ENCODE data around the gene PRKCH. TPM values are rescaled to one million over a fixed set of nuclear protein-coding genes. Genes with fewer than 3 reads are reported as not detected.

PRKCH gene
- total RNA-seq, 5 donors from 2014 or later (not counting 1 experiment from before 2014, with no cell fraction given) = 267 to 436 (median 326) TPM

DNA sequence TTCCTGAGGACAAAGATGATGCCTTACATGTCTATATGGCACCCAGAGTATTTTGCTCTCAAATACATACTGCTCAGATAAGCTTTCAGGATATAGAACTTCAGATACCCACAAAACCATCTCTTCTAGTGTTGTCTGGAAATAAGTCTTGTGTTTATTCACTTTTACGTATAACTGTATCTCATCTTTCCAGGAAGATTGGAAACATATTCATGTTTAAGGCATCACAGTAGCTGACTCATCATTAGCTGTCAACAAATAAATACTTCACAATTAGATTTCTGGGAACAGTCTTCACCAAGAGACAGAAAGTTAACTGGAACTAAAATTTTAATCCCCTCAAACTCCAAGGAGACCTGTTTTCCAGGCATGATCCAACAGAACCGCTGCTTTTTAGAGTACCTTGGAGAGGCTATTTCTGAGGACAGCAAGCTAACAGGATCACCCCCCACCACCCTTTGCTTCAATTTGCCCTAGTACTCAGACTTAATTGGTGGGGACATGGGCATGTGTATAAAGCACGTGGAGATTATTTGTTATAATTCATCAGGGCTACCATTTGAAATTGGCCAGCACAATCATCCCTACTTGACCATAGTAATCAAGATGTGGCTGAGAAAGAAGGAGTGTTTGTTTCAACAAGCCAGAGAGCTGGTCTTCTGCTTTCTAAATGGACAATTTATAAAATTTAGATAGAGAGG is 244.6 kb downstream of the PRKCH start:
- Histone ChIP-seq H3K9me3 (no peaks in the 10 kb centered on the region), H3K27ac (ENCODE audit: low read length) (no peak overlapping the region), H3K4me3 (ENCODE audit: control insufficient read depth in 1 of 2, extremely low read depth in 1 of 2, low read length in 1 of 2) (no peak overlapping the region), H3K36me3 (ENCODE audit: control insufficient read depth in 2 of 2, extremely low read depth in 1 of 2, insufficient read depth in 1 of 2, low read length in 1 of 2) (no peaks in the 10 kb centered on the region), H3K4me1 (ENCODE audit: control insufficient read depth in 1 of 2, extremely low read depth in 1 of 2, insufficient read depth in 2 of 2, low read length in 2 of 2) (peaks cover 25 to 34% of the 10 kb centered on the region in 2 experiments), H3K27me3 (replicated peaks in 1 of 2; ENCODE audit: control insufficient read depth in 2 of 2, extremely low read depth in 1 of 2, insufficient read depth in 2 of 2, low read length in 1 of 2) (no peaks in the 10 kb centered on the region)
- DNase-seq (no peak), ATAC-seq (replicated peaks in 1 of 4) (no peak)
- Mint-ChIP-seq H3K36me3 (no peaks in the 10 kb centered on the region), H3K4me3 (no peak overlapping the region), H3K27ac (no peak overlapping the region), H3K27me3 (peaks cover 0 to 3% of the 10 kb centered on the region in 2 donors), H3K9me3 (no peaks in the 10 kb centered on the region), H3K4me1 (peaks cover 37 to 58% (median 56%) of the 10 kb centered on the region in 3 donors)
- ChIA-PET POLR2A (no interaction called here), CTCF (interaction anchor here in 1 of 2 donors (0.6 kb wide), 1 partner anchor 19 kb away, joined by 4 read pairs; no protein-coding TSS in a partner anchor)
- no CpG with 5 or more reads among the region's 3 CpGs for WGBS (ENCODE audit: insufficient coverage)

DNA sequence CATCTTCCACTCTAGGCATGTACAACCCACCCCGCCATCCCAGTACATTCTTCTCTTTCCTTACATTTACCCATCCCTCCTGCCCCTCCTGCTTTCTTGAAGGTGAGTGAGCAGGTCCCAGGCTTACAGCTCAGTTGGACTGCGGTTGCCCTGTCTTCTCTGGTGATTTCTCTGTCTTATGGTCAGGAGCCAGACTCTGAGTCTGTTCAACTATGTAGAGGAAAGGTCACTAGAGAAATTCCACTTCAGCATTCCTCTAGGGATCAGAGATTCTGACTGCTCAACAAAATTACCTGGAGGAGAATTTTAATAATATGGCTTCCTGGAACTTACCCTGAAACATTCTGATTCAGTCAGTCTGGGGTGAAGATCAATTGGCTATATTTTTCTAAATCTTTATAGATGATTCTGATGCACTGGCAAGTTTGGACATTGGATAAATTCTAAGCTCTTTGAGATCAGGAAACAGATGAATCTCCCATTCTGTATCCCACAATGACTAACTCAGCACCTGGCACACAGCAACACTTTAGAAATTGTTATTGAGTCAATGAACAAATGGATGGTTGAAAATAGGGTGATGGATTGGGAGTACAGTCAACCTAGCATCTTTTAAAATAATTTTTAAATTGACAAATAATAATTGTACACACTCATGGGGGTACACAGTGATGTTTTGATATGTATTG is 245.3 kb downstream of the PRKCH start:
- peaks cover 42 to 63% (median 57%) of the 10 kb centered on the region in 3 donors for H3K4me1 Mint-ChIP-seq
- ATAC-seq (replicated peaks in 1 of 4) = no peak
- POLR2A ChIA-PET = interaction anchor here in 1 of 2 donors (0.6 kb wide), 1 partner anchor 8 kb away, joined by 3 read pairs; no protein-coding TSS in a partner anchor

DNA sequence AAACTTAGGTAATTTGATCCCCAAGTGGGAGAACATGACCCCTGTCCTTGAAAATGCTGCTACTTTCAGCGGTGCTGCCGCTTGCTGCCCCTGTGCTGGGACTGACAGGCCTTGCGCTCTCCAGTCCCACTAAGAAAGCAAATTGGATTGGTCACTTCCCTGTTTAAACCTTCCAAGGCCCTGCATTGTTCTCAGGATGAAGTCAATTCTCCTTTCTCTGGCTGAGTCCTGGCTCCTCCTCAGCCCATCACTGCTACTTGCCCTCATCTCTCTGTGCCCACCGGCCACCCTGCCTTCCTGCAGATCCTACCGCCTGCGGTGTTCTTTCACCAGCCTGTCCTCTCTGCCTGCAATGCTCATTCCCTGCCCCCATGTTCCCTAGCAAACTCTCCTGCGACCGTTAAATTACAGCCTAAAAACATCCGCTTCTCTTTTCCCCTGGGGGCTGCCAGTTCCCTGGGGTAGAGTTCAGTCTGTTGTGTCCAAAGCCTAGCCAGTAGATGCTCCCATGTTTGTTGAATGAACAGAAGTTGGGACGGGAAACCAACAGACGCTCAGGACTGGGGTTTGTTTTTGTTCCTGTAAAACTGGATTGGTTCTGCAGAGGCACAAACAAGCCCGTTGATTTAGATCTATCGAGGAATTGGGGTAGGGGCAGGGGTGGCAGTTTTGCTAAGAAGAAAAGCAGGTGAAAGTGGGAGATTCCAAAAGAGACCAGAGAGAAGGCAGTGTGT is 246.6 kb downstream of the PRKCH start:
- Mint-ChIP-seq H3K27me3 (peaks cover 0 to 3% of the 10 kb centered on the region in 2 donors), H3K9me3 (no peaks in the 10 kb centered on the region), H3K36me3 (no peaks in the 10 kb centered on the region), H3K27ac (peak overlapping the region; percentile 45 to 75), H3K4me3 (peak overlapping the region; percentile 52 to 79 (median 72)), H3K4me1 (peaks cover 47 to 60% (median 52%) of the 10 kb centered on the region in 3 donors)
- Histone ChIP-seq H3K36me3 (ENCODE audit: control insufficient read depth in 2 of 2, extremely low read depth in 1 of 2, insufficient read depth in 1 of 2, low read length in 1 of 2) (no peaks in the 10 kb centered on the region), H3K4me1 (ENCODE audit: control insufficient read depth in 1 of 2, extremely low read depth in 1 of 2, insufficient read depth in 2 of 2, low read length in 2 of 2) (peaks cover 30 to 31% of the 10 kb centered on the region in 2 experiments), H3K27ac (ENCODE audit: low read length) (no peak overlapping the region), H3K4me3 (ENCODE audit: control insufficient read depth in 1 of 2, extremely low read depth in 1 of 2, low read length in 1 of 2) (peak overlapping the region; percentile 29 to 52), H3K9me3 (no peaks in the 10 kb centered on the region), H3K27me3 (replicated peaks in 1 of 2; ENCODE audit: control insufficient read depth in 2 of 2, extremely low read depth in 1 of 2, insufficient read depth in 2 of 2, low read length in 1 of 2) (no peaks in the 10 kb centered on the region)
- ChIA-PET POLR2A (no interaction called here), CTCF (interaction anchor here in 1 of 2 donors (0.6 kb wide), 1 partner anchor 91 kb away, joined by 4 read pairs; no protein-coding TSS in a partner anchor)
- ATAC-seq (replicated peaks in 1 of 4) (no peak), DNase-seq (no peak)
- WGBS (ENCODE audit: insufficient coverage) = 60% methylated on average over 8 of the region's 13 CpGs

More for the DNA sequence above, 245.3 kb downstream of the PRKCH start:
- H3K27me3 ChIP-seq (replicated peaks in 1 of 2; ENCODE audit: control insufficient read depth in 2 of 2, extremely low read depth in 1 of 2, insufficient read depth in 2 of 2, low read length in 1 of 2) = no peaks in the 10 kb centered on the region
- no peaks in the 10 kb centered on the region for H3K9me3 ChIP-seq
- peaks cover 25 to 34% of the 10 kb centered on the region in 2 experiments for H3K4me1 ChIP-seq (ENCODE audit: control insufficient read depth in 1 of 2, extremely low read depth in 1 of 2, insufficient read depth in 2 of 2, low read length in 2 of 2)
- CTCF ChIA-PET = interaction anchor here in 1 of 2 donors (0.7 kb wide), 1 partner anchor 1235 kb away, joined by 3 read pairs; no protein-coding TSS in a partner anchor
- no peak overlapping the region for H3K4me3 Mint-ChIP-seq
- WGBS (ENCODE audit: insufficient coverage) = no CpG with 5 or more reads among the region's 2 CpGs
- no peaks in the 10 kb centered on the region for H3K9me3 Mint-ChIP-seq
- peaks cover 0 to 3% of the 10 kb centered on the region in 2 donors for H3K27me3 Mint-ChIP-seq
- no peaks in the 10 kb centered on the region for H3K36me3 ChIP-seq (ENCODE audit: control insufficient read depth in 2 of 2, extremely low read depth in 1 of 2, insufficient read depth in 1 of 2, low read length in 1 of 2)
- H3K36me3 Mint-ChIP-seq = no peaks in the 10 kb centered on the region
- no peak overlapping the region for H3K27ac ChIP-seq (ENCODE audit: low read length)
- no peak overlapping the region for H3K27ac Mint-ChIP-seq
- DNase-seq = no peak
- no peak overlapping the region for H3K4me3 ChIP-seq (ENCODE audit: control insufficient read depth in 1 of 2, extremely low read depth in 1 of 2, low read length in 1 of 2)

DNA sequence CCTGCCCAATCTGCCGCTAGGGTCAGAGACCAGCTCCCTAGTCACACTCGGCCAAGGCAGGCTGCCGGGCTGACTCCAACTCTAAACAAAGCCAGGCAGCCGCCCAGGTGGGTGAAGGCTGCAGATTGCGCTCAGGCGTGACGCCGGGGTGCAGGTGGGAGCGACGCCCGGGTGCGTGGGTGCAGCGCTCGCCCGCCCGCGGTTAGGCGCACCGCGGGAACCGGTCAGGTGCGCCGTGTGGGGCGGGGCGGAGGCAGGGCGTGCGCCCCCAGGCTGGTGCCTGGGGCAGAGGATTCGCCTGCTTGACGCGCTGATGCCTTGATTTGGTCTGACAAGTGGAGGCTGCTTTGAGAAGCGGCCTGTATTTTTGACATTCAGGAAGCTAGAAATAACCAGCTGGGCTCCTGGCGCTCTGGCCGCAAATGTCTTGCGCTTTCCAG is 247.2 kb downstream of the PRKCH start:
- no peaks in the 10 kb centered on the region for H3K9me3 Mint-ChIP-seq
- Histone ChIP-seq H3K9me3 (no peaks in the 10 kb centered on the region), H3K4me3 (ENCODE audit: control insufficient read depth in 1 of 2, extremely low read depth in 1 of 2, low read length in 1 of 2) (peak overlapping the region; percentile 29 to 52), H3K27me3 (replicated peaks in 1 of 2; ENCODE audit: control insufficient read depth in 2 of 2, extremely low read depth in 1 of 2, insufficient read depth in 2 of 2, low read length in 1 of 2) (no peaks in the 10 kb centered on the region), H3K36me3 (ENCODE audit: control insufficient read depth in 2 of 2, extremely low read depth in 1 of 2, insufficient read depth in 1 of 2, low read length in 1 of 2) (no peaks in the 10 kb centered on the region), H3K27ac (ENCODE audit: low read length) (no peak overlapping the region), H3K4me1 (ENCODE audit: control insufficient read depth in 1 of 2, extremely low read depth in 1 of 2, insufficient read depth in 2 of 2, low read length in 2 of 2) (peaks cover 34 to 36% of the 10 kb centered on the region in 2 experiments)
- ATAC-seq (replicated peaks in 1 of 4) (peak; percentile 78 to 86 (median 82)), DNase-seq (peak; percentile 24 to 80 (median 62))
- POLR2A ChIA-PET = no interaction called here
- peaks cover 49 to 60% (median 55%) of the 10 kb centered on the region in 3 donors for H3K4me1 Mint-ChIP-seq
- H3K36me3 Mint-ChIP-seq = no peaks in the 10 kb centered on the region
- 10% methylated on average over 34 of the region's 34 CpGs for whole genome bisulfite sequencing (ENCODE audit: insufficient coverage)
- H3K27me3 Mint-ChIP-seq = peaks cover 0 to 3% of the 10 kb centered on the region in 2 donors
- peak overlapping the region; percentile 52 to 79 (median 72) for H3K4me3 Mint-ChIP-seq
- peak overlapping the region; percentile 45 to 75 for H3K27ac Mint-ChIP-seq
- CTCF ChIA-PET = interaction anchor here (0.6 kb wide), 2 partner anchors 91 to 287 kb away, joined by 4 to 5 read pairs; no protein-coding TSS in a partner anchor

DNA sequence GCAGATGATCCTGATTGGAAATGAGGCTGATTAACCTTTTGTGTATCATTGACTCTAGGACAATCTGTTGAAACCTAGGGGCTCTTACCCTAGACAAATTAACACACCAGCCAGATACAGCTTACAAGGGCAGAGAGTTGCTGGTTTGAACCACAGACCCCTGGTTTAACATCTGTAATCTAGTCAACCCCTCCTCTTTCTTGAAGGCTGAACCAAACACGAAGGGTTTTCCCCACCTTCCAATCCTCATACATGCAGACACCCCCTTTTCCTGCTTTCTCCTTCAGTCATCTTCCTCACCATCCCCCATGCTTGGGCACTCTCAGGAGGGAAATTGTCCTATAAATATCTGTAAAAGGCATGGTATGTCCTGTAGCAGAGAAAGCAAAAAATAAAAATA is 247.9 kb downstream of the PRKCH start:
- Histone ChIP-seq H3K27ac (ENCODE audit: low read length) (no peak overlapping the region), H3K9me3 (no peaks in the 10 kb centered on the region), H3K27me3 (replicated peaks in 1 of 2; ENCODE audit: control insufficient read depth in 2 of 2, extremely low read depth in 1 of 2, insufficient read depth in 2 of 2, low read length in 1 of 2) (no peaks in the 10 kb centered on the region), H3K36me3 (ENCODE audit: control insufficient read depth in 2 of 2, extremely low read depth in 1 of 2, insufficient read depth in 1 of 2, low read length in 1 of 2) (no peaks in the 10 kb centered on the region), H3K4me1 (ENCODE audit: control insufficient read depth in 1 of 2, extremely low read depth in 1 of 2, insufficient read depth in 2 of 2, low read length in 2 of 2) (peaks cover 41 to 43% of the 10 kb centered on the region in 2 experiments), H3K4me3 (ENCODE audit: control insufficient read depth in 1 of 2, extremely low read depth in 1 of 2, low read length in 1 of 2) (no peak overlapping the region)
- ChIA-PET CTCF (interaction anchor here in 1 of 2 donors (0.6 kb wide), 3 partner anchors 115 to 287 kb away, joined by 3 to 7 read pairs (median 5); no protein-coding TSS in a partner anchor), POLR2A (interaction anchor here in 1 of 2 donors (0.6 kb wide), 1 partner anchor 214 kb away, joined by 13 read pairs; no protein-coding TSS in a partner anchor)
- Mint-ChIP-seq H3K4me3 (peak overlapping the region; percentile 48 to 79 (median 60)), H3K27me3 (peaks cover 0 to 3% of the 10 kb centered on the region in 2 donors), H3K4me1 (peaks cover 52 to 65% (median 62%) of the 10 kb centered on the region in 3 donors), H3K36me3 (no peaks in the 10 kb centered on the region), H3K27ac (peak overlapping the region; percentile 80 to 84), H3K9me3 (no peaks in the 10 kb centered on the region)
- no CpG with 5 or more reads among the region's 1 CpG for WGBS (ENCODE audit: insufficient coverage)
- DNase-seq = no peak
- no peak for ATAC-seq (replicated peaks in 1 of 4)

All from T-cell (primary cell).